ENCODE data around the gene AUTS2.
"Not testable (repeated sequence)": the region's sequence is repeated elsewhere in the genome, so short reads cannot be mapped to it uniquely, and the experiment has no call there.

The AUTS2 gene

DNA sequence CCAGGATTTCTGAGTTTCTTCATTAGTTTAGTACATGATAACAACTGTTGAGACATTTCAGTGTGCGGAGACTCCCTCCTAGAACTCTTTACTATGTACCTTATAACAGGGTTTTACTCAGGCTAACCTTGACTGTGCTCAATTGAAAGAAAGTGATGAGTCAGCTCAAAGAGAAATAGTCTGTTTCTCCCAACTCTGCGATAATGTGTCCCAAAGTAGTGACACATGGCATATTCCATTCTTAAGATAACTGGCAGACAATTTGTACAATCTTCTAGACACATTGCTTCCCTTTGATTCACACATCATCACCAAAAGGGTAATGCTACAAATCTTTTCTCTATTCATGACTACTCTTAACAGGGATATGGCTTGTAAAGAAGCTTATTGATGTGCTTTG is 645.2 kb downstream of the AUTS2 start:
- DNase-seq (ENCODE audit: low read depth in 2 of 2), result no peak

GRCh38 chr7:70257921-70258320 is 659.6 kb downstream of the AUTS2 start:
- DNase-seq (ENCODE audit: low read depth in 2 of 2), result no peak

- DNase-seq (ENCODE audit: low read depth in 2 of 2), result no peak
Measured at GRCh38 chr7:70259502-70259901, 661.2 kb downstream of the AUTS2 start.

GRCh38 chr7:70263471-70264255 is 665.4 kb downstream of the AUTS2 start:
- DNase-seq (ENCODE audit: low read depth in 2 of 2), result no peak

DNA sequence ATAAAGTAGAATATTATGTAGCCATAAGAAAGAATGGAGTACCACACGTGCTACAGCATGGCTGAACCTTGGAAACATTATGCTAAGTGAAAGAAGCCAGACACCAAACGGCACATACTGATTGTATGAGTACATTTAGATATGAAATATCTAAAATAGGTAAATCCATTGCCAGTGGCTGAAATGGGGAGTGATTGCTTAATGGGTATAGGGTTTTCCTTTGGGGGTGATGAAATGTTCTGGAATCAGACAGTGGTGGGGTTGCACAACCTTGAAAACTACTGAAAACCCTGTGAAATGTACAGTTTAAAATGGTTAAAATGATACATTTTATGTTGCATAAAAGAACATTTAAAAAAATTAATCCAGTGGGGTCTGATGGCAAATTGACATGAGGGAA is 667.9 kb downstream of the AUTS2 start:
- DNase-seq (ENCODE audit: low read depth in 2 of 2), result no peak

GRCh38 chr7:70267381-70268120 is 669.3 kb downstream of the AUTS2 start:
- DNase-seq (ENCODE audit: low read depth in 2 of 2), result no peak

DNA sequence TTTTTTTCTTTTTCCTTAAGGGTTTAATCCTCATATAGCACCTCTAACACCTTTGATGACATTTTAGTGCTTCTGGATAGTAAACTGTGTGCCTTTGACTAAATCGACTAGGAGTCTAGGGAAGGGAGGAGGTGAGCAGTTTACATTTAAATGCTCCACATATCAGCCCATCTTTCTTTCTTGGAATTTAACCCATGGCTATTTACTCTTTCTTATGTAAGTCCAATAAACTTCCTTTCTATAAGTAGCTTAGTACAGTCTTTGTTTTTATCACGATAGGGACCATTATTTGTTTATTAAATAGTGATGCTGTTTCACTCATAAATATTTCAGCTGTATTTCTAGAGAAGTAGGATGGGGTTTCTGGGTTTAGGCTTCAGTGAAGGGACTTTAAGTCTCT is 669.9 kb downstream of the AUTS2 start:
- DNase-seq (ENCODE audit: low read depth in 2 of 2), result no peak

GRCh38 chr7:70270149-70270548 is 671.9 kb downstream of the AUTS2 start:
- no peak for DNase-seq (ENCODE audit: low read depth in 2 of 2)

- DNase-seq (ENCODE audit: low read depth in 2 of 2), result no peak
Measured at GRCh38 chr7:70271617-70272081, 673.4 kb downstream of the AUTS2 start.

DNA sequence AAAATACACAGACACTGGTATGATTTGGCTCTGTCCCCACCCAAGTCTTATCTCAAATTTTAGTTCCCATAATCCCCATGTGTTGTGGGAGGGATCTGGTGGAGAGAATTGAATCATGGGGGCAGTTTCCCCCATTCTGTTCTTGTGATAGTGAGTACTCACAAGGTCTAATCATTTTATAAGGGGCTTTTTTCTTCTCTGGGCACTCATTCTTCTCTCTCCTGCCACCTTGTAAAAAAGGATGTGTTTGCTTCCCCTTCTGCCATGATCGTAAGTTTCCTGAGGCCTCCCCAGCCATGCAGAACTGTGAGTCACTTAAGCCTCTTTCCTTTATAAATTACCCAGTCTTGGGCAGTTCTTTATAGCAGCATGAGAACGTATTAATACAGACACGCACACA is 677.3 kb downstream of the AUTS2 start:
- DNase-seq (ENCODE audit: low read depth in 2 of 2), result not testable (repeated sequence)

DNA sequence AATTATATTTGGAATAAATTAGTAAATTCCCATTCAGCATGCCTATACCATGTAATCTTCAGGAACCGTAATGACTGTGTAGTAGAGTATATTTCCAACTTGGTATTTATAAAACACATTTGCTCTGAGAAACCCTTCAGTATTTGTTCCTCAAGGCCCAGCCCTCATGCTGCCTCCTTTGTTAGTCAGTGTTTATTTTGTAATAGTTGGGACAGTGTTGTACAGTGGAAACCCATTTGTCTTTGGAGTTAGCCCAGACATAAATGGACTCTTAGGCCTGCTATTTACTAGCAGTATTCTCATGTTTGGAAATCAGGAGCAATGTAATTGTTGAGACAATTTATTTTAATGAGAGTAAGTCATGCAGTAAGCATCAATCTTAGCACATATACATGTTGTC is 686.9 kb downstream of the AUTS2 start:
- no peak for DNase-seq (ENCODE audit: low read depth in 2 of 2)

- no peak for DNase-seq (ENCODE audit: low read depth in 2 of 2)
Measured at GRCh38 chr7:70285854-70286253, 687.6 kb downstream of the AUTS2 start.

GRCh38 chr7:70288781-70289456 is 690.6 kb downstream of the AUTS2 start:
- DNase-seq (ENCODE audit: low read depth in 2 of 2), result no peak

DNA sequence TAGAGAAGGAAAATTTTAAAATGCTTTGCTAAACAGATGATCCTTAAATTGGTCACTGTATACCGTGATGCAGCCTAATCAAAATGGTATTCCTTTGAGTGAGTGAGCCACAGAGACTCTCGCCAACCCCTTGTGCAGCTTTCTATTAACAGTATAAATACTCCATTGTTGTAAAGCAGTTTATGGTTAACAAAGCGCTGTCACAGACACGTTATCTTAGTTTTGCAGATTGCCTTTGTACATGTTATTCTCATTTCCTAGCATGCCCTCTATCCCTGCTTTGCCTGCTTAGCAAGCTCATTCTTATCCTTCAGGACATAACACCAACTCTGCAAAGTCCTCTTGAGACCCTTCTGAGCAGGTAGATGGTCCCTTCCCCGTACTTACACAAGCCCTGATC is 694.4 kb downstream of the AUTS2 start:
- DNase-seq (ENCODE audit: low read depth in 2 of 2), result no peak

DNA sequence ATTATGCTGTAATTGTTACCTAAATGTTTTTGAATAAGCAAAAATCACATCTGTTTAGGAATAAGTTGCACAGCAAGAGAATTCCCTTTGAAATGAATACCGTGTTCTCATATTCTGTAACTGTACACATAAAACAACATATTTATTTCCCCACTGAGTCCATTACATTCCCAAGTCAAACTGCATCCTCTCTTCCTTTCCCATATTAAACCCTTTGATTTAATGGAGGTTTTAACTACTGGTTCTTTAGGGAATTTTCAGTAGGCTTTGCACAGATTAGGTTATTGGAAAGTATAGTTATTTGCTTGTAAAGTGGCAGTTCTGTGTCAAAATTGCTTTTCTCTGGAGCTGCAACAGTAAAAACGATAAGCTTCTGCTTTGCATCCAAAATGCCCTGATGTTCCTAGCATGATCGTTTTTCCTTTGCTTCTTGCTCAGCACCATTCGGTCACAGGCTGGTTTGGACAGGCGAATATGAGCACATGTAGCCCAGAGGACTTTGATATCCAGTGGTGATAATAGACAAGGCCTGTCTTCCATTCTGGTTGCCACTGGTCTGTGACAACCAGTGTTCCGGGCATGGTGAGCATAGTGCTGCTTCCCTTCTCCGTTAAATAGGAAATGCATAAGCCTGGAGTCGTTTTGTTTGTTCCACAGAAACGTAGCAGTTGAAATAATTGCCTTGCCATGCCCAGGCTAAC is 696.1 kb downstream of the AUTS2 start:
- DNase-seq (ENCODE audit: low read depth in 2 of 2), result no peak

- no peak for DNase-seq (ENCODE audit: low read depth in 2 of 2)
Measured at GRCh38 chr7:70298780-70299471, 700.7 kb downstream of the AUTS2 start.

GRCh38 chr7:70299472-70299807 is 701.2 kb downstream of the AUTS2 start:
- DNase-seq (ENCODE audit: low read depth in 2 of 2), result no peak

DNA sequence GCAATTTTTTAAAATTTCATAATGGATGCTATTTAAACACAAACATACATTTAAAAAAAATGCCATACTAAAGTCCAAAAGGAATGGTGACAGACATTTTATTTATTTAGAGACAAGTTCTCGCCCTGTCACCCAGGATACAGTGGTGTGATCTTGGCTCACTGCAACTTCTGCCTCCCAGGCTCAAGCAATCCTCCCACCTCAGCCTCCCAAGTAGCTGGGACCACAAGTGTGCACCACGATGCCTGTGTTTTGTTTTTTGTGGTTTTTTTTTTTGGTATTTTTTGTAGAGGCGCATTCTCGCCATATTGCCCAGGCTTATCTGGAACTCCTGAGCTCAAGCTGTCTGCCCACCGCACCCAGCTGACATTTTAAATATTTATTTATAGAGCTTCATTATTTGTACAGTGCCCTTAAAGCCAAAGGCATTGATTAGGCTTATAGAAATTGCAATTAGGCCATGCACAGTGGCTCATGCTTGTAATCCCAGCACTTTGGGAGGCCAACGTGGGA is 703.5 kb downstream of the AUTS2 start:
- DNase-seq (ENCODE audit: low read depth in 2 of 2), result no peak

DNA sequence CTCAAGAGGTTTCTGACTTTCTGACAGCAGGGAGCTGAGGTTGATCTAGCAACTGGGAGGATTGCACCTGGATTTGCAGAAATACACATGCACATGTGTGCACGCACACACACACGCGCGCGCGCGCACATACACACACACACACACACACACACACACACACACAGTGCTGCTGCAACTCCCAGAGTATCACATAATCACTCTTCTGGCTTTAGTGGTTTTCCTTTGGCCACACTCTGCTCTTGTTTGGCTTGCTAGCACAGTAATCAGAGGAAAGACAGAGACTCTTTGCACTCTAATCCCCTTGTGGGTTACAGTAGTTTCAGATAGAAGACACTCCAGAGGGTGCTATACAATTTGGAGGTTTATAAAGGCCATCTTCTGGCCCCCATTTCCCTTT is 705.0 kb downstream of the AUTS2 start:
- DNase-seq (ENCODE audit: low read depth in 2 of 2), result no peak

DNA sequence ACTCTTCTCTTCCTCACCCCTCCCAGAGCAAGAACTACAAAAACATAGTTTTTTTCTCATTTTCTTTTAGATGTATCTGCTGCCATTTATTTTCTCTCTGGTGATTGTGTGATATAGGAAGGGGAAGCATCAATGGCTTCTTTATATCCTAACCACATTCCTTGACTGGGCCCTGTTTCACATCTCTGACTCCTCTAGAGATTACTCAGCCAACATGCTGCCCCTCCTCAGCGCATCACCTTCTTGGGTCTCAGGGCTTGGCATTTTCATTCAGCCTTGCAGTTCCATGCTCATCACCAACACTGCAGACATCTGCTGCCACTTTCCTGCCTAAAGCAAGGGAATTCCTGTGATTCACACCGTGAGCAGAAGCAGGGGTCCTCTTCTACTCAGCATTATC is 705.5 kb downstream of the AUTS2 start:
- DNase-seq (ENCODE audit: low read depth in 2 of 2), result no peak

GRCh38 chr7:70306173-70306572 is 707.9 kb downstream of the AUTS2 start:
- DNase-seq (ENCODE audit: low read depth in 2 of 2), result no peak
